Measurements from ENCODE around the gene PTBP1. TPM values are rescaled to one million over a fixed set of nuclear protein-coding genes. Genes with fewer than 3 reads are reported as not detected.

The PTBP1 gene
- total RNA-seq, 1 donor from 2014 or later = 386 TPM

DNA sequence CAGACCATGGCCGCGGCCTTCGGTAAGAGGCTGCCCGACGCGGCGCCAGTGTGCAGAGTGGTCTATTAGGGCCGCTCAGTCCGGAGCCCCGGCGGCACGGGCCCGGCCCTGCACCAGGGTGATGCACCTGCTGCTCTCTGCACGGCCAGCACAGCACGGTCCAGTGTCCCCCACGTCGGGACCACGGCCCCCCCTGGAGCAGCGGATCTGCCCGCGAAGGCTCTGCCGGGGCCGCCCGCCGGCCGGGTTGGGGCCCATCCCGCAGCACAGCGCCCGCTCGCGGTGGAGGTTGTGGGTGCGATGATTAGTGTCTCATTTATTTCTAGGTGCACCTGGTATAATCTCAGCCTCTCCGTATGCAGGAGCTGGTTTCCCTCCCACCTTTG is 7.9 kb downstream of the PTBP1 start:
- no peaks in the 10 kb centered on the region for H3K9me3 ChIP-seq (ENCODE audit: insufficient read depth, low read depth, low read length)
- peaks cover 99% of the 10 kb centered on the region for H4K20me1 ChIP-seq (ENCODE audit: insufficient read depth, low read length)
- no peak overlapping the region for H3K4me2 ChIP-seq (ENCODE audit: low read length)
- no peak overlapping the region for H3K27ac ChIP-seq (ENCODE audit: low read depth, low read length)
- no peak overlapping the region for H2AFZ ChIP-seq (ENCODE audit: low read depth, low read length)
- no peak for FAIRE-seq
- H3K9me3 Mint-ChIP-seq (ENCODE audit: unreplicated experiment) = no peaks in the 10 kb centered on the region
- no peak overlapping the region for H3K27ac Mint-ChIP-seq (ENCODE audit: unreplicated experiment)
- TF ChIP-seq, protein P1, sequence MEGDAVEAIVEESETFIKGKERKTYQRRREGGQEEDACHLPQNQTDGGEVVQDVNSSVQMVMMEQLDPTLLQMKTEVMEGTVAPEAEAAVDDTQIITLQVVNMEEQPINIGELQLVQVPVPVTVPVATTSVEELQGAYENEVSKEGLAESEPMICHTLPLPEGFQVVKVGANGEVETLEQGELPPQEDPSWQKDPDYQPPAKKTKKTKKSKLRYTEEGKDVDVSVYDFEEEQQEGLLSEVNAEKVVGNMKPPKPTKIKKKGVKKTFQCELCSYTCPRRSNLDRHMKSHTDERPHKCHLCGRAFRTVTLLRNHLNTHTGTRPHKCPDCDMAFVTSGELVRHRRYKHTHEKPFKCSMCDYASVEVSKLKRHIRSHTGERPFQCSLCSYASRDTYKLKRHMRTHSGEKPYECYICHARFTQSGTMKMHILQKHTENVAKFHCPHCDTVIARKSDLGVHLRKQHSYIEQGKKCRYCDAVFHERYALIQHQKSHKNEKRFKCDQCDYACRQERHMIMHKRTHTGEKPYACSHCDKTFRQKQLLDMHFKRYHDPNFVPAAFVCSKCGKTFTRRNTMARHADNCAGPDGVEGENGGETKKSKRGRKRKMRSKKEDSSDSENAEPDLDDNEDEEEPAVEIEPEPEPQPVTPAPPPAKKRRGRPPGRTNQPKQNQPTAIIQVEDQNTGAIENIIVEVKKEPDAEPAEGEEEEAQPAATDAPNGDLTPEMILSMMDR (IDR thresholded peaks at IDR 0.05; ENCODE audit: insufficient read depth, low read depth, low read length) = no peak
- no peak for TF ChIP-seq EZH2 (IDR thresholded peaks at IDR 0.05; ENCODE audit: insufficient read depth, low read length)
- peaks cover 26% of the 10 kb centered on the region for H3K4me1 ChIP-seq (ENCODE audit: insufficient read depth, low read length)
- no peaks in the 10 kb centered on the region for H3K27me3 Mint-ChIP-seq (ENCODE audit: low read depth, unreplicated experiment)
- no peak overlapping the region for H3K4me3 ChIP-seq (ENCODE audit: insufficient read depth, low read depth, low read length)
- H3K27me3 ChIP-seq (ENCODE audit: insufficient read depth, low read length) = no peaks in the 10 kb centered on the region
- no peak overlapping the region for H3K9ac ChIP-seq (ENCODE audit: low read length)
- peaks cover 46% of the 10 kb centered on the region for H3K36me3 ChIP-seq (ENCODE audit: insufficient read depth, low read length)
- no peak overlapping the region for H3K4me3 Mint-ChIP-seq (ENCODE audit: unreplicated experiment)
- peaks cover 16% of the 10 kb centered on the region for H3K36me3 Mint-ChIP-seq (ENCODE audit: low read depth, unreplicated experiment)
- peaks cover 99% of the 10 kb centered on the region for H3K79me2 ChIP-seq (ENCODE audit: insufficient read depth, low read length)
- H3K4me1 Mint-ChIP-seq (ENCODE audit: low read depth, unreplicated experiment) = peaks cover 17% of the 10 kb centered on the region
- no peak for DNase-seq (ENCODE audit: low read depth)

DNA sequence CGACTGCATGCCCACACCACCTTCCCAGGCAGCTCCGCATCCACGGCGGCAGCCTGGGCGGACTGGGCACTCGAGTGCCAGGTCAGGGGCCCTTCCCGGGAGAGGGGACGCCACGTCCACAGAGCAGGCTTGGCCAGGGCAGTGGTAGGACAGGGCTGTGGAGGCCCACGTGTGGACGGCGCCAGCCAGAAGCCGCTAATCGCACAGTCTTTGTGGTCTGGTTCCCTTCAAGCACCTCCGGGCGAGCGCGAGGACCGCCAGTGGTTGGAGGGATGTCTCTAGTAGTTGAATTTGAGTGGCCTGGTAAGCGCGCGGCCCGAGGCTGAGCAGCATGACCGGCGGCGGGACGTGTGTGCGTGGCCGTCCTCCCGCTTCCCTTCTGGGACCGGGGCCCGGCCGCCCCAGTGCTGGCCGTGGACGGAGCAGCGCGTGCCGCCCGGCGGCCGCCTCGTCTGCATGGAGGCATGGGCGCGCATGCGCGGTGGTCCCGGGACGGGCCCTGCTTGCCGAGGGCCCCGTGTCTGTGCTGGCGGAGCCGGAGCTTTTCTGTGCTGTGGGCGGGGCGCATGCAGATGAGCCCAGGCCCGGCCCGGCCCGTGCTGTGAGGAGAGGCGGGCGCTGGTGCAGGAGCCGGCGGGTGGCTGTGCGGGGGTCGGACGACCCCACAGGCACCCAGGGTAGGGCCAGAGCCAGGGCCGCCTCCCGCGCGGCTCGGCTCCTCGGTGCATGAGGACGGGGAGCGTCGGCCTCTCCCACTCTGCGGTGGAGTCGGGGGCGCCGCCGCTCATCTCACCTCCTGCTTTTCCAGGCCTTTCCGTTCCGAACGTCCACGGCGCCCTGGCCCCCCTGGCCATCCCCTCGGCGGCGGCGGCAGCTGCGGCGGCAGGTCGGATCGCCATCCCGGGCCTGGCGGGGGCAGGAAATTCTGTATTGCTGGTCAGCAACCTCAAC is 8.6 kb downstream of the PTBP1 start:
- Mint-ChIP-seq H3K4me3 (ENCODE audit: unreplicated experiment) (no peak overlapping the region), H3K4me1 (ENCODE audit: low read depth, unreplicated experiment) (peaks cover 11% of the 10 kb centered on the region), H3K9me3 (ENCODE audit: unreplicated experiment) (no peaks in the 10 kb centered on the region), H3K36me3 (ENCODE audit: low read depth, unreplicated experiment) (peaks cover 11% of the 10 kb centered on the region), H3K27ac (ENCODE audit: unreplicated experiment) (no peak overlapping the region), H3K27me3 (ENCODE audit: low read depth, unreplicated experiment) (no peaks in the 10 kb centered on the region)
- Histone ChIP-seq H3K9ac (ENCODE audit: low read length) (no peak overlapping the region), H3K9me3 (ENCODE audit: insufficient read depth, low read depth, low read length) (no peaks in the 10 kb centered on the region), H3K27me3 (ENCODE audit: insufficient read depth, low read length) (no peaks in the 10 kb centered on the region), H3K4me2 (ENCODE audit: low read length) (no peak overlapping the region), H3K27ac (ENCODE audit: low read depth, low read length) (no peak overlapping the region), H3K36me3 (ENCODE audit: insufficient read depth, low read length) (peaks cover 46% of the 10 kb centered on the region), H3K79me2 (ENCODE audit: insufficient read depth, low read length) (peaks cover 98% of the 10 kb centered on the region), H2AFZ (ENCODE audit: low read depth, low read length) (no peak overlapping the region), H3K4me3 (ENCODE audit: insufficient read depth, low read depth, low read length) (no peak overlapping the region), H4K20me1 (ENCODE audit: insufficient read depth, low read length) (peaks cover 99% of the 10 kb centered on the region), H3K4me1 (ENCODE audit: insufficient read depth, low read length) (peaks cover 19% of the 10 kb centered on the region)
- FAIRE-seq = no peak
- DNase-seq (ENCODE audit: low read depth) = no peak
- TF ChIP-seq EZH2 (IDR thresholded peaks at IDR 0.05; ENCODE audit: insufficient read depth, low read length) = no peak
- TF ChIP-seq, protein P1 (IDR thresholded peaks at IDR 0.05; ENCODE audit: insufficient read depth, low read depth, low read length) = no peak

All from astrocyte (in vitro differentiated cells and primary cell).